Immature natural killer cell (primary cell): ENCODE data around the gene IGLL5. TPM values are rescaled to one million over a fixed set of nuclear protein-coding genes. Genes with fewer than 3 reads are reported as not detected.

Source experiments
- DNase-seq, 3 donors: peaks; one replicate each; pipeline ENCODE4 v3.0.0; 2022; ENCODE audit warnings: mixed read lengths in 1 of 3
- H3K27ac Mint-ChIP-seq, 6 donors: one replicate each; pipeline ENCODE4 v1.8.0; 2020; ENCODE audit warnings: mixed read lengths in 6 of 6, mild to moderate bottlenecking in 5 of 6, inconsistent platforms in 4 of 6, moderate library complexity in 3 of 6
- H3K27me3 Mint-ChIP-seq, 3 donors: one replicate each; pipeline ENCODE4 v1.8.0; 2020 to 2021; ENCODE audit warnings: low read depth in 3 of 3, mild to moderate bottlenecking in 3 of 3, mixed read lengths in 3 of 3, moderate library complexity in 3 of 3, inconsistent platforms in 1 of 3
- H3K36me3 Mint-ChIP-seq, 3 donors: one replicate each; pipeline ENCODE4 v1.8.0; 2020; ENCODE audit warnings: mixed read lengths in 3 of 3, inconsistent platforms in 2 of 3, mild to moderate bottlenecking in 2 of 3
- H3K4me1 Mint-ChIP-seq, 2 donors: one replicate each; pipeline ENCODE4 v1.8.0; 2020; ENCODE audit warnings: inconsistent platforms in 2 of 2, mild to moderate bottlenecking in 2 of 2, mixed read lengths in 2 of 2, moderate library complexity in 1 of 2
- H3K4me3 Mint-ChIP-seq, 5 donors: one replicate each; pipeline ENCODE4 v1.8.0; 2020; ENCODE audit warnings: mild to moderate bottlenecking in 5 of 5, mixed read lengths in 5 of 5, inconsistent platforms in 3 of 5, moderate library complexity in 3 of 5
- H3K9me3 Mint-ChIP-seq, 6 donors: one replicate each; pipeline ENCODE4 v1.8.0; 2020; ENCODE audit warnings: mild to moderate bottlenecking in 6 of 6, mixed read lengths in 6 of 6, inconsistent platforms in 4 of 6, moderate library complexity in 3 of 6
- polyA plus RNA-seq, 3 donors: library from polyadenylated mRNA; unstranded; fragments of 300-500 nt; fragmentation: Illumina TruSeq; gene quantifications; one replicate each; pipeline ENCODE4 v1.2.3, GENCODE V29; 2021

IGLL5 gene
- polyA plus RNA-seq, 3 donors from 2014 or later = 0.26 to 0.59 TPM; not detected in 1

DNA sequence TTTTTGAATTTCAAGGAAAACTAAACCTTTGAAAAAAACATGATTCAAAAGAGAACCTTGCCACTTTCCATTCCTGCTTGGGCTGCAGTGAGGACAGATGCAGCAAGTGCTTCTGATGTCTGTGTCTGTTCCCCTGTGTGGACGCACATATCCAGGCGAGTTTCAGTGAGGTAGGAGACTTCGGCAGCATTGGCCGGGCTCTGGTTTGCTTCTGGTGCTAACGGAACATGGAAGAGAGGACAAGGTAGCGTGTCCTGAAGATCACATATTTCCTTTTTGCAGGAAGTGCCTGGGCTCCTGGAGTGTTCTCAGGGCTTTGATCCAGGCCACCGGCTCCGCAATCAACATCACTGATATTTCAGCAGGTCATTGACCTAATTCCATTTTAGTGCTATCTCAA lies 33.1 kb upstream of the IGLL5 start:
- H3K27ac Mint-ChIP-seq = peak overlapping the region in 4 of 6 donors; percentile 31 to 80 (median 59)
- H3K9me3 Mint-ChIP-seq = no peaks in the 10 kb centered on the region
- H3K4me3 Mint-ChIP-seq = peak overlapping the region in 3 of 5 donors; percentile 41 to 60 (median 59)

DNA sequence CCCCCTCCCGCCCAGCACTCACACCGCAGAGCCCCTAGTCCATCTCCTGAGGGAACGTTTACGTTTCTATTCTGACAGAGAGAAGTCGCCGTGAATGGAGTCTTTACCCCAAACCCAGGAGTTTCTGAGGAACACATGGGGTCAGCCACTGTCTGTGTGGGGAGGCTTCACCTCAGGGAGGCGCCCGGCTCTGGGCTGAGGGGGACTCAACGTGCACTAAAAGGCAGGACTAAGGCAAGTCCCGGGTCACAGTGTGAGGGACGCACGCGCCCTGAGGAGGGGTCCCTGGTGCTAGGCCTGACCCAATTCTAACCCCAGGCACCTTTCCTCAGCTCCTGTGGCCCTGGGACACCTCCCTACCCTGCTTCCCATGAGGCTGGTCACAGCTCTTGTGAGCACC lies 32.5 kb upstream of the IGLL5 start:
- peak overlapping the region in 3 of 5 donors; percentile 49 to 63 (median 63) for H3K4me3 Mint-ChIP-seq
- peaks cover 28 to 44% of the 10 kb centered on the region in 2 donors for H3K4me1 Mint-ChIP-seq
- peak overlapping the region; percentile 20 to 82 (median 66) for H3K27ac Mint-ChIP-seq
- no peaks in the 10 kb centered on the region for H3K9me3 Mint-ChIP-seq
- DNase-seq = no peak
- peaks cover 0 to 3% (median 0%) of the 10 kb centered on the region in 3 donors for H3K36me3 Mint-ChIP-seq
- peaks cover 0 to 8% (median 1%) of the 10 kb centered on the region in 3 donors for H3K27me3 Mint-ChIP-seq

More for the DNA sequence above, 33.1 kb upstream of the IGLL5 start:
- Mint-ChIP-seq H3K4me1 (peaks cover 28 to 46% of the 10 kb centered on the region in 2 donors), H3K27me3 (peaks cover 0 to 8% (median 1%) of the 10 kb centered on the region in 3 donors), H3K36me3 (peaks cover 0 to 3% (median 0%) of the 10 kb centered on the region in 3 donors)
- no peak for DNase-seq

DNA sequence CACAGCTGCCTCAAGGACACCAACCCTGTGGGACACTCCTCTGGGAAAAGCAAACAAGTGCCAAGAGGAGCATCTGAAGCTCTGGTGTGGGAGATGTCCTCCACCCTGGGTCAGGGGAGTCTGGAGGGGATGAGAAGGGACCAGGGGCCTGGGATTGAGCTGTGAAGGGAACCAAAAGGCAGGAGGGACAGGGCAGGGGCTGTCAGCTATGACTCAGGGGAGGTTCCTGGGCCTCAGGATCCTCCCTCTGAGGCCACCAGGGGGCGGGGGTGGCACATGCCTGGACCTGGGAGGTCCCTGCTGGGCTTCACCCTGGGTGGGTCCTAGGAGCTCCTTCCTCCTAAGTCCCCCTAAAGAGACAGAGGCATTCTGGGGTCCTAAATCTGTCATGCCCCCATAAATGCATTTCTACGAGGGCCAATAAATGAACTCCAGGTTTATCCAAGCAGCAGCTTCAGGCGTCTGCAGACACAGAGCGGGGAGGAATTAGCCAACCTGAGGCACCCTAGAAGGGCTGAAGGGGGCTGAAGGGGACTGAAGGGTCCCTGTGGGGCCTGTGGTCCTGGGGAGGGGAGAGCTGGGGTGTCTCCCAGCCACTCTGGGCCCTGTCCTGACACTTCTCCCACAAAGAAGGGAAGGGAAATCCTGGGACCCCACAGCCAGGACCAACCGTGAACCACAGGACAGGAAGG lies 31.9 kb upstream of the IGLL5 start:
- peak; percentile 42 to 50 (median 43) for DNase-seq
- Mint-ChIP-seq H3K27me3 (peaks cover 0 to 5% (median 1%) of the 10 kb centered on the region in 3 donors), H3K36me3 (peaks cover 0 to 3% (median 0%) of the 10 kb centered on the region in 3 donors), H3K4me3 (peak overlapping the region in 3 of 5 donors; percentile 10 to 63 (median 63)), H3K9me3 (no peaks in the 10 kb centered on the region), H3K4me1 (peaks cover 28 to 44% of the 10 kb centered on the region in 2 donors), H3K27ac (peak overlapping the region in 5 of 6 donors; percentile 20 to 82 (median 72))

DNA sequence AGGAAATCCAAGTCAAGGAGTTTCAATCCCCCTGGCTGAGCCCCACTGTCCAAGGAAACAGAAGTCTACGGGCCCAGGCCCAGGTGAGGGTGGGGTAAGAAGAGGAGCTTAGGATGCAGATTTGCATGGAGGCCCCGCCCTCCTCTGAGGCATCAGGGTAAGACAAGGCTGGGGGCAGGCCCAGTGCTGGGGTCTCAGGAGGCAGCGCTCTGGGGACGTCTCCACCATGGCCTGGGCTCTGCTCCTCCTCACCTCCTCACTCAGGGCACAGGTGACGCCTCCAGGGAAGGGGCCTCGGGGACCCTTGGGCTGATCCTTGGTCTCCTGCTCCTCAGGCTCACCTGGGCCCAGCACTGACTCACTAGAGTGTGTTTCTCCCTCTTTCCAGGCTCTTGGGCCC lies 31.3 kb upstream of the IGLL5 start:
- DNase-seq = no peak
- H3K27me3 Mint-ChIP-seq = peaks cover 0 to 5% (median 1%) of the 10 kb centered on the region in 3 donors

DNA sequence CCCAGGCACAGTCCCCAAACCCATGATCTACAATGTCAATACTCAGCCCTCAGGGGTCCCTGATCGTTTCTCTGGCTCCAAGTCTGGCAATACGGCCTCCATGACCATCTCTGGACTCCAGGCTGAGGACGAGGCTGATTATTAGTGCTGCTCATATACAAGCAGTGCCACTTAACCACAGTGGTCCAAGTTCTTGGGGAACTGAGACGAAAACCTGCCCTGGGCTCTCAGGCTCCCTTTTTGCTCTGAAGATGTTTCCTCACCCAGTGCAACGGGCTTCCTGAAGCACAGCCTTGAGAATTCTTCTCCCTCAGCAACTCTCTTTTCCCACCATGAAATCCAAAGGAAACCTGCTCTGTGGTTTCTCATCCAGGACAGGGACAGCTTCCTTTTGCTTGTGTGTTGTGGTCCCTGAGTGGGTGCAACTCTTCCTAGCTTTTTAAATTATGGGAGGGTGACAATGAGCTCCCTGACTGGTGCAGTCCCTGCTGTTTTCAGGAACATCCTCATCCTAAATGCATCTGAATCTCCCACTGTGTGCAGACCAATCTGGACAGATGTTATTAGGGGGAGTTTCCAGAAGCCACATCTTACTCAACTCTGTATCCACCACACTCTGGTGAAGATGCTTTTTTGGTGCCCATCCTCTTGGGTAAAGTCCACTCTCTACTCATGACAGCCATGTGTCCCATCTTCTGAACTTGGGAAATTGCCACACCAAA lies 30.6 kb upstream of the IGLL5 start:
- peak overlapping the region in 2 of 5 donors; percentile 5 to 13 for H3K4me3 Mint-ChIP-seq

More for the DNA sequence above, 31.3 kb upstream of the IGLL5 start:
- Mint-ChIP-seq H3K4me3 (no peak overlapping the region), H3K9me3 (no peaks in the 10 kb centered on the region), H3K27ac (peak overlapping the region in 2 of 6 donors; percentile 52 to 53), H3K4me1 (peaks cover 28 to 44% of the 10 kb centered on the region in 2 donors), H3K36me3 (peaks cover 0 to 3% (median 0%) of the 10 kb centered on the region in 3 donors)

DNA sequence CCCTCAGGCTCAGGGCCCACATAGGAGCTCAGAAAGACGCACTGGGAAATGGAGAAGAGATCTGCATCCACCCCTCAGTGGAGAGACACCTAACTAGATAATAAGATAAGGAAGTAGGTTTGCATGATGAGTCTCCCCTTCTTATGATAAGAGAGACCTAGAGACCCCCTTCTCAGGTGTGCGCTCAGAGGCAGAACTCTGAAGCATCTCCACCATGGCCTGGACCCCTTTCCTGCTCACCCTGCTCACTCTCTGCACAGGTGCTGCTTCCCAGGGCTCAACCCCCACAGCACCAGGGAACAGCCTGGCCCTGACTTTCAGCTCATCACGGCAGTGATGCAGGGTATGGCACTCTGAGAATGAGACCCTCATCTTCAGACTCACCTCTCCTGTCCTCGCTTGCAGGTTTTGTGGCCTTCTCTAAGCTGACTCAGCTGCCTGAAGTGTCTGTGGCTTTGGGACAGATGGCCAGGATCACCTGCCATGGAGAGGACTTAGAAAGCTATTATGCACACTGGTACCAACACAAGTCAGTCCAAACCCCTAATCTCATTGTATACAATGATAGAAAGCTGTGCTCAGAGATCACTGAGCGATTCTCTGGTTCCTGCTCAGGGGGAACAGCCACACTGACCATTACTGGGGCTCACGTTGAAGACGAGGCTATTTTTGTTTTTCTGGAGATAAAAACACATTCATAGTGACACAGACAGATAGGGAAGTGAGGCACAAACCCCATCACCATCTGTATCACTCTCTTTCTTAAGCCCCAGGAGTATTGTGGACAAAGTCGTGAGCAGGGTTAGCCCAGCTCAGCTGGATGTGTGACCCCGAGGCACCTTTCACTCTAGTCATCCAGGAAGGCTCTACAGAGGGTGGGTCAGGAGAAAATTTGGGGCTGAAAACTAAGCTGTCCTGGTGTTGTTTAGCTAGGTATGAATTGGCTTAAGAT lies 29.7 kb upstream of the IGLL5 start:
- H3K27ac Mint-ChIP-seq = peak overlapping the region in 1 of 6 donors; percentile 63
- H3K4me3 Mint-ChIP-seq = peak overlapping the region in 1 of 5 donors; percentile 5
- DNase-seq = no peak
- H3K27me3 Mint-ChIP-seq = peaks cover 0 to 5% (median 0%) of the 10 kb centered on the region in 3 donors
- H3K9me3 Mint-ChIP-seq = no peaks in the 10 kb centered on the region
- peaks cover 0 to 3% (median 0%) of the 10 kb centered on the region in 3 donors for H3K36me3 Mint-ChIP-seq
- H3K4me1 Mint-ChIP-seq = peaks cover 28 to 38% of the 10 kb centered on the region in 2 donors

More for the DNA sequence above, 30.6 kb upstream of the IGLL5 start:
- Mint-ChIP-seq H3K9me3 (no peaks in the 10 kb centered on the region), H3K36me3 (peaks cover 0 to 3% (median 0%) of the 10 kb centered on the region in 3 donors), H3K27me3 (peaks cover 0 to 5% (median 0%) of the 10 kb centered on the region in 3 donors), H3K4me1 (peaks cover 28 to 44% of the 10 kb centered on the region in 2 donors), H3K27ac (peak overlapping the region in 4 of 6 donors; percentile 20 to 63 (median 52))
- DNase-seq = no peak

DNA sequence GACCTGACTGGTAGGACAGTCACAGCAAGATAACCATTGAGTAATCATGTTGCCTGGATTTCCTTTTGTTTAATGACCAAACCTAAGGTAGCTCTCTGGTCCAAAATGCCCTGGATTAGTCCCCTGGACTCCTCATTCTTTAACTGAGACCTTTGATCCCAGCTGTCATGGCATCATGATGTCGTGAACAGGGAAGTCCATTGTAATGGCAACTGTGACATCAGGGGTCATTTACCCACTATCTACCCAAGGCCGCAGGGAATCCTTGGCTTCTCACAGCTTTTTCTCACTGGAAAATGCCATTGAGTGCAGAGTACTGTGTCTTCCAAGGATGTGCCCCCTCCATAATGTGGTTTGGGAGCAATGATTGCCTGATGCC lies 29.1 kb upstream of the IGLL5 start:
- Mint-ChIP-seq H3K27me3 (peaks cover 0 to 5% (median 0%) of the 10 kb centered on the region in 3 donors), H3K4me1 (peaks cover 31 to 43% of the 10 kb centered on the region in 2 donors), H3K9me3 (no peaks in the 10 kb centered on the region), H3K27ac (no peak overlapping the region), H3K4me3 (no peak overlapping the region), H3K36me3 (peaks cover 0 to 3% (median 0%) of the 10 kb centered on the region in 3 donors)
- DNase-seq = no peak

DNA sequence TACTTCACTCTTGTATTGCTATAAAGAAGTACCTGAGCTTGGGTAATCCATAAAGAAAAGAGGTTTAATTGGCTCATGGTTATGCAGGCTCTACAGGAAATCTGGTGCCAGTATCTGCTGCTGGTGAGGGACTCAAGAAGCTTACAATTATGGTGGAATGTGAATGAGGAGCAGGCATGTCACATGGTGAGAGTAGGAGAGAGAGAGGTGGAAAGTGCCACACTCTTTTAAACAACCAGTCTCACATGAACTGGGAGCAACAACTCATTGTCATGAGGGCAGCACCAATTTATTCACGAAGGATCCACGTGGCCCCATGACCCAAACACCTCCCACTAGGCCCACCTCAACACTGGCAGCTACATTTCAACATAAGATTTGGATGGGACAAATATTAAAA lies 24.6 kb upstream of the IGLL5 start:
- no peaks in the 10 kb centered on the region for H3K9me3 Mint-ChIP-seq
- no peak overlapping the region for H3K4me3 Mint-ChIP-seq
- DNase-seq = no peak
- peaks cover 38 to 47% of the 10 kb centered on the region in 2 donors for H3K4me1 Mint-ChIP-seq
- H3K36me3 Mint-ChIP-seq = no peaks in the 10 kb centered on the region
- peak overlapping the region in 3 of 6 donors; percentile 32 to 83 (median 81) for H3K27ac Mint-ChIP-seq
- peaks cover 0 to 3% (median 0%) of the 10 kb centered on the region in 3 donors for H3K27me3 Mint-ChIP-seq

DNA sequence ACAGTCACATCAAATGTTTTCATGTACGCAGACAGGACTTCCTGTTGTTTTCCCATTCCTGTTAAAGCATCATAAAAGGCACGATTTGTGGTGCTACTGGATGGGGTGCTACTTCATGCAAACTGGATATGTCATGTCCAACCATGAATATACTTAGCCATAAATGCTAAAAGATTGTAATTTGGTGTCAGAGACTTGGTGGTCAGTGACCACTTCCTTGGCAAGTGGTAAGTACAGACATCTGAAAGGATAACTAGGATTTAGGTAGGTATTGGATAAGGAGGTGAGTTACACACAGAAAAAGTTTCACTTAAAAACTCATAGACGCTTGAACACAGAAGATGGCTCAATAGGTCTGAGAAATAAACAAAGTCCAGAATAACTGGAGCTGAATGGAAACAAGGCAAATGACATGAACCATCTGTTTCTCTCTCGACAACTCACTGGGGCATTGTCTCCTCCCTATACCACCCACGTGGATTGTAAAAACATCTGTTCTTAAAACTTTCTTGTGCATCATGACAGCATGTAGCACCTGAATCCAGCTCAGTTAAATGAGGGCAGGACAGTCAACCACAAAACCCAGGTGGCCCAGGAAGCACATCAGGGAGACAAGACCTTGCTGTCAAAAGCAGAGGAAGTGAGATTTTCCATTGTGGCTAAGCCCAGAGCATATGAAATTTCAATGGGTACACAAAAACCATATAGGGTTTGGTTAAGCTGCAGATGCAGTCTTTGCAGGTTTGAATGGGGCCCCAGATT lies 22.1 kb upstream of the IGLL5 start:
- Mint-ChIP-seq H3K27me3 (no peaks in the 10 kb centered on the region), H3K4me1 (peaks cover 45 to 62% of the 10 kb centered on the region in 2 donors), H3K36me3 (no peaks in the 10 kb centered on the region), H3K4me3 (peak overlapping the region; percentile 37 to 67 (median 48)), H3K27ac (peak overlapping the region; percentile 46 to 86 (median 83)), H3K9me3 (no peaks in the 10 kb centered on the region)
- peak; percentile 26 to 40 (median 33) for DNase-seq

DNA sequence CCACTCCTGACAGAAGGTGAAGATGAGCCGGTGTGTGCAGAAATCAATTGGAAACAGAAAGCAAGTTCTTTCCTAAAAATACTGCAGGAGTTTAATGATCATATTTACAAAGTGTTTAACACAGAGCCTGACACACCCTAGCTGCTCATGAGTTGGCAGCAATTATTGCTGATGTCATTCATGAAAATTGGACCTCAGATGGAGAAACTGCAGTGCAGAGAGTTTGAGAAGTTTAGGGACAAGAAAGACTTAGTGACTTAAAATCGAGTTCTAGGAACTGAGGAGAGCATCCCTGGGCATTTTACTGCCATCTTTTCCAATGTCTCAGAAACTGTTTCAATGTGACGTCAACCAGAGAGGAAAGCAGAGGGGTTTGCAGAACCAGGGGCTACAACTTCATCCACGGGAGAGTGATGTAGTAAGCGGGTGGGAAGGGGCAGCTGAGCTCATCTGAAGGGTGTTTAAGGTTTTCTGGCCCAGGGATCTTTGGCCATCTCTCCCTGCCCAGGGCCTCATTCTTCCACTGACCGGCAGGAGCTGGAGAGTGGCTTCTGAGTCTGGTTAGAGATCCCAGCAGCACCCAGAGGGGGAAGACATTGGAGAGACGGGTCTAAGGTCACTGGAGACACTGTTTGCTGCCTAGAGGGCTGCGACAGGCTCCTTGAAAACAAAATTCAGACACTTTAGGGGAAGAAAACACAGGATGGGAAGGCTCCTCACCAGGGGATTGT lies 21.1 kb upstream of the IGLL5 start:
- Mint-ChIP-seq H3K27me3 (no peaks in the 10 kb centered on the region), H3K9me3 (no peaks in the 10 kb centered on the region), H3K4me1 (peaks cover 54 to 72% of the 10 kb centered on the region in 2 donors), H3K36me3 (no peaks in the 10 kb centered on the region), H3K27ac (peak overlapping the region; percentile 25 to 86 (median 82)), H3K4me3 (peak overlapping the region in 3 of 5 donors; percentile 48 to 67 (median 66))
- DNase-seq = no peak

DNA sequence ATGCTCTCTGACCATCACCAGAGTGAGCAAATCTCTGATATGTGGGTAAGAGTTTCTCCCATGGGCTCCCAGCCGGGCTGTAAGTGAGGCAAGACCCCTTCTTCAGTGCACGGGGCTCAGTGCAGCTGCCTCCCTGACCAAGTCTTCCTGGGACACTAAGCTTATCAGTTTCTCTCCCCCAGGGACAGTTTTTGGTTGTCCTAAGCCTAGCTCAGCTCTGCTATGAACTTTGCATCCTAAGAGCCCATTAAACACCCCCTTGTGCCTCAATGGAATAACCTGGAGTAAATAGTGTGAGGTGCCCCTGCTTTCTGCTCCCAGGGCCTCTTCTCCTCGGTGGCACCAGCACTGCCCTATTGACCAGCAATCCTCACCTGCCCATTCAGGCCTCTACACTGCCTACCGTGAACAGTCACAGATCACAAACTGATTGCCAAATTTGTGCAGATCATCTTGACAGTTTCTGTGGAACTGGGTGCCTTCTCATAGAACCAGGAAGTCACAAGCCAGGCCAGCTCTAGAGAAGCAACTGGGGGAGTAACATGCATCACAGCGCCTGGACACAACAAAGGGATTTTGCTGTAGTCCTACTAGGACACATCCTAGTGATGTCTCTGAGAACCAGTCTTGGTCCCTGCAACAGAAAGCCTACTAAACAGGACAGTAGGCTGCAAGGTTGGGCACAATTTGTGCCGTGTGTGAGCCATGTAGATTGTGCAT lies 19.5 kb upstream of the IGLL5 start:
- Mint-ChIP-seq H3K9me3 (peaks cover 0 to under 1% (median 0%) of the 10 kb centered on the region in 6 donors), H3K27me3 (no peaks in the 10 kb centered on the region), H3K27ac (peak overlapping the region in 1 of 6 donors; percentile 11), H3K4me1 (peaks cover 54 to 72% of the 10 kb centered on the region in 2 donors), H3K36me3 (no peaks in the 10 kb centered on the region), H3K4me3 (no peak overlapping the region)
- no peak for DNase-seq
